Thoracic aorta (tissue), 2 donors: ENCODE measurements around the gene CLASP1. TPM values are rescaled to one million over a fixed set of nuclear protein-coding genes. Genes with fewer than 3 reads are reported as not detected.

Experiments
- ATAC-seq: fragments of 150-250 bp; one replicate; pipeline ENCODE4 v1.8.0; 2017; ENCODE audit warnings: low read depth; ENCODE audit not compliant: insufficient number of reproducible peaks, low FRiP score
- DNase-seq: peaks from one replicate; pipeline ENCODE4 v3.0.0-alpha.2; 2020; ENCODE audit warnings: low spot score
- H3K27ac ChIP-seq, 2 donors: fragments of 200-600 bp; sonication (generic); 1 replicate in 1 of 2; 2 replicates in 1 of 2; pipeline ENCODE4 v1.5.1; 2016; ENCODE audit warnings: mild to moderate bottlenecking in 2 of 2, moderate library complexity in 2 of 2
- H3K27me3 ChIP-seq: fragments of 200-600 bp; sonication (generic); replicated peaks from 2 replicates; pipeline ENCODE4 v1.6.0; 2016; ENCODE audit warnings: mild to moderate bottlenecking; ENCODE audit not compliant: insufficient read depth
- H3K36me3 ChIP-seq: fragments of 200-600 bp; sonication (generic); one replicate; pipeline ENCODE4 v1.5.1; 2016
- H3K4me1 ChIP-seq, 2 donors: fragments of 200-600 bp; sonication (generic); 1 replicate in 1 of 2; 2 replicates in 1 of 2; pipeline versions ENCODE4 v1.5.1 to v1.6.0; 2016; ENCODE audit warnings: low read depth in 2 of 2, mild to moderate bottlenecking in 1 of 2; ENCODE audit not compliant: control insufficient read depth in 1 of 2
- H3K4me3 ChIP-seq: fragments of 200-600 bp; sonication (generic); 2 replicates; pipeline ENCODE4 v1.5.1; 2016; ENCODE audit warnings: mild to moderate bottlenecking
- H3K9me3 ChIP-seq: fragments of 200-600 bp; sonication (generic); 2 replicates; pipeline ENCODE4 v1.5.1; 2016
- total RNA-seq, 2 donors: library from RNA; depleted of rRNA; stranded (reverse); fragments of >200 nt; gene quantifications; one replicate each; pipeline versions ENCODE4 v1.1.0 to v1.2.3, GENCODE V29; 2016
- TF ChIP-seq, protein P1 (sequence below): fragments of 200-600 bp; sonication (generic); IDR thresholded peaks from one replicate; pipeline ENCODE4 v1.5.1; 2019; ENCODE audit warnings: antibody characterized with exemption

Gene CLASP1
- total RNA-seq, 2 donors from 2014 or later, result 69.7 to 113 TPM

DNA sequence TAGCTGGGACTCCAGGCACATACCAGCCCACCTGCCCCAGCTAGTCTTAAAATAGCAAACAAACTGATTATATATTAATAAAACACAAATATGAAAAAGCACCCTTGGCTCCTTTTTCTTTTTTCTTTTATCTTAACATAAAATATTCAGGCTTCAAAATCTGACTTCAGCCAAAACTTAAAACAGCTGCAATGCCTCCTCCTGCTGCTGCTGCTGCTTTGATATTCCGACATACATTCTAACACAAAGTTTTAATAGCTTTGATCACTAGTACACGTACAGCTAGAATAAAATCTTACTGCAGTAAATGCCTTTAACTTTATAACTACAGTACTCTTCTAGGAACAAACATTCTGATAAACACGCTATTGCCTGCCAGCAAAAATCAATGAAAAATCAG lies 190.0 kb downstream of the CLASP1 start:
- no peaks in the 10 kb centered on the region for H3K27me3 ChIP-seq
- H3K4me1 ChIP-seq, result no peaks in the 10 kb centered on the region
- no peak overlapping the region for H3K4me3 ChIP-seq
- no peaks in the 10 kb centered on the region for H3K9me3 ChIP-seq
- DNase-seq, result no peak
- H3K27ac ChIP-seq, result no peak overlapping the region
- TF ChIP-seq, protein P1, sequence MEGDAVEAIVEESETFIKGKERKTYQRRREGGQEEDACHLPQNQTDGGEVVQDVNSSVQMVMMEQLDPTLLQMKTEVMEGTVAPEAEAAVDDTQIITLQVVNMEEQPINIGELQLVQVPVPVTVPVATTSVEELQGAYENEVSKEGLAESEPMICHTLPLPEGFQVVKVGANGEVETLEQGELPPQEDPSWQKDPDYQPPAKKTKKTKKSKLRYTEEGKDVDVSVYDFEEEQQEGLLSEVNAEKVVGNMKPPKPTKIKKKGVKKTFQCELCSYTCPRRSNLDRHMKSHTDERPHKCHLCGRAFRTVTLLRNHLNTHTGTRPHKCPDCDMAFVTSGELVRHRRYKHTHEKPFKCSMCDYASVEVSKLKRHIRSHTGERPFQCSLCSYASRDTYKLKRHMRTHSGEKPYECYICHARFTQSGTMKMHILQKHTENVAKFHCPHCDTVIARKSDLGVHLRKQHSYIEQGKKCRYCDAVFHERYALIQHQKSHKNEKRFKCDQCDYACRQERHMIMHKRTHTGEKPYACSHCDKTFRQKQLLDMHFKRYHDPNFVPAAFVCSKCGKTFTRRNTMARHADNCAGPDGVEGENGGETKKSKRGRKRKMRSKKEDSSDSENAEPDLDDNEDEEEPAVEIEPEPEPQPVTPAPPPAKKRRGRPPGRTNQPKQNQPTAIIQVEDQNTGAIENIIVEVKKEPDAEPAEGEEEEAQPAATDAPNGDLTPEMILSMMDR, result no peak
- ATAC-seq, result no peak
- peaks cover 27% of the 10 kb centered on the region for H3K36me3 ChIP-seq

DNA sequence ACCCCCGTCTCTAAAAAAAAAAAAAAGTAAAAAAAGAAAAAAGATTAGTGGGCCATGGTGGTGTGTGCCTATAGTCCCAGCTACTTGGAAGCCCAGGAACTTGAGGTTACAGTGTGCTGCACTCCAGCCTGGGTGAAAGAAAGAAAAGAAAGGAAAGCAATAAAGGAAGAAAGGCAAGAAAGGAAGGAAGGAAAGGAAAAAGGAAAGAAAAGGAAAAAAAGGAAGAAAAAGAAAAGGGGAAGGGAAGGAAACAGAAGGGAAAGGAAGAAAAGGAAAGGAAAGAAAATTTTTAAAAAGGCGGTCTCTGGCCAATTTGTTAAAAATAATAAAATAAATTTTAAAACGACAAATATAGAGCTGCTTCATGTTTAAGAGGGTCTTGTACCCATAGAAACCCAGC lies 192.9 kb downstream of the CLASP1 start:
- peaks cover 0 to 7% of the 10 kb centered on the region in 2 donors for H3K4me1 ChIP-seq
- TF ChIP-seq, protein P1, result no peak
- no peaks in the 10 kb centered on the region for H3K27me3 ChIP-seq
- H3K36me3 ChIP-seq, result peaks cover 24% of the 10 kb centered on the region
- no peak overlapping the region for H3K4me3 ChIP-seq
- DNase-seq (no peak), ATAC-seq (no peak)
- no peaks in the 10 kb centered on the region for H3K9me3 ChIP-seq
- no peak overlapping the region for H3K27ac ChIP-seq

DNA sequence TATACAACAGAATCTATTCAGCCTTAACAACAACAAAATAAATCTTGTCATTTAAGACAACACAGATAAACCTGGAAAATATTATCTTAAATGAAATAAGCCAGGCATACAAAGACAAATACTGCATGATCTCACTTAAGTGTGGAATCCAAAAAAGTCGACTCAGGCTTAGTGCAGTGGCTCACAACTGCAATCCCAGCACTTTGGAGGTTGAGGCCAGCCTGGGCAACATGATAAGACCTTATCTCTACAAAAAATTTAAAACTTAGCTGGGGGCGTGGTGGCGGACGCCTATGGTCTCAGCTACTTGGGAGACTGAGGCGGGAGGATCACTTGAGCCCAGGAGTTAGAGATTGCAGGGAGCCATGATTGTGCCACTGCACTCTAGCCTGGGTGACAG lies 193.8 kb downstream of the CLASP1 start:
- H3K36me3 ChIP-seq, result peaks cover 16% of the 10 kb centered on the region
- peaks cover 0 to 7% of the 10 kb centered on the region in 2 donors for H3K4me1 ChIP-seq
- no peak overlapping the region for H3K27ac ChIP-seq
- TF ChIP-seq, protein P1, result no peak
- no peaks in the 10 kb centered on the region for H3K27me3 ChIP-seq
- DNase-seq (no peak), ATAC-seq (no peak)
- H3K4me3 ChIP-seq, result no peak overlapping the region
- H3K9me3 ChIP-seq, result no peaks in the 10 kb centered on the region

DNA sequence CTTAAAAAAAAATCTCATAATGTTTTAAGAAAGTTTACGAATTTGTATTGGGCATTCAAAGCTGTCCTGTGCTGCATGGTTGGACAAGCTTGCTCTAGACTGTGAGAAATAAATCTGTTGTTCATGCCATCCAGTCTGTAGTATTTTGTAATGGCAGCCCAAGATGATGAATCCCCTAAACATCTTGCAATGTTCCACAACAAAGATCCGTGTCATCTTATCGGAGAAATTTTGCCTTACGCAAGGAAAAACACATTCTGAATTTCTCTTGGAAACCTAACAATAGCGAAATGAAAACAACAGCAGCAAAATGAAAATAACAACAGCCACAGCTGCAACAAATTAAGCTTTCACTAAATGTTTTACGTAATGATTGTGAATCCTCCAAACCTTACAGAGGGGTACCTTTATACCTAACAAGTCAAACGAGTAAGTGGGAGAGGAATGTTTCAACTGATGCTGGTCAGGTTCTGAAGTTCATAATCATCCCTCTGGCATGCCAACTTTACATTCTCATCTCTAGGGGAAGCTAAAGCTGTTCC lies 194.6 kb downstream of the CLASP1 start:
- Histone ChIP-seq H3K36me3 (peaks cover 9% of the 10 kb centered on the region), H3K9me3 (no peaks in the 10 kb centered on the region), H3K4me3 (no peak overlapping the region), H3K4me1 (peaks cover 0 to 7% of the 10 kb centered on the region in 2 donors), H3K27ac (no peak overlapping the region), H3K27me3 (no peaks in the 10 kb centered on the region)
- DNase-seq (no peak), ATAC-seq (no peak)
- TF ChIP-seq, protein P1, result no peak

DNA sequence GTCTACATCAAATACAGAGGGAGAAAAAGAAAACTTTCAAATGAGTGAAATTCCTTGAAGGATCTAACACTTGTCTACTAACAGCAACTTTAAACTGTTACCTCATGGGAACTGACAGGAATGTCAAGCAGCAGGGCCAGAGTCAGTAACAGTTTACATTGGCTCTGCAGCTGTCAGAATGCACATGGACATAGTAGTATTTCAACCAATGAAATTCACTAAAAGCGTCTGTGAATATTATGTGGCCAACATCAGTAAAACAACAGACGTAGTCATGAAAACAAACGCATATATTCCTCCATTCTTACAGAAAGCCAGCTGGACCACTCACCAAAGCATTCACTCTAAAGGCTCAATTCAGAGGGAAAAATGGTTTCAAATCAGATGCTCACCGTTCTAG lies 197.9 kb downstream of the CLASP1 start:
- Histone ChIP-seq H3K27me3 (no peaks in the 10 kb centered on the region), H3K9me3 (no peaks in the 10 kb centered on the region), H3K36me3 (peaks cover 28% of the 10 kb centered on the region), H3K4me3 (no peak overlapping the region), H3K27ac (no peak overlapping the region), H3K4me1 (peaks cover 0 to 7% of the 10 kb centered on the region in 2 donors)
- TF ChIP-seq, protein P1, result no peak
- DNase-seq (no peak), ATAC-seq (no peak)
